HL-60 (cell line): Measurements from ENCODE around the gene FMO3.

Source experiments
- GABPA ChIP-seq: IDR thresholded peaks from 2 replicates; pipeline ENCODE4 v1.6.1; 2012; ENCODE audit warnings: low read depth
- POLR2AphosphoS5 ChIP-seq: IDR thresholded peaks from 2 replicates; pipeline ENCODE4 v1.6.1; 2012; ENCODE audit warnings: low read depth
- TF ChIP-seq, protein P1 (sequence below): IDR thresholded peaks from one replicate; pipeline ENCODE4 v1.5.1; 2011; ENCODE audit warnings: low read length, control low read depth, inconsistent platforms; ENCODE audit not compliant: insufficient read depth
- TF ChIP-seq, protein P2 (sequence below): IDR thresholded peaks from 2 replicates; pipeline ENCODE4 v1.6.1; 2012; ENCODE audit warnings: low read depth; ENCODE audit not compliant: insufficient replicate concordance

DNA sequence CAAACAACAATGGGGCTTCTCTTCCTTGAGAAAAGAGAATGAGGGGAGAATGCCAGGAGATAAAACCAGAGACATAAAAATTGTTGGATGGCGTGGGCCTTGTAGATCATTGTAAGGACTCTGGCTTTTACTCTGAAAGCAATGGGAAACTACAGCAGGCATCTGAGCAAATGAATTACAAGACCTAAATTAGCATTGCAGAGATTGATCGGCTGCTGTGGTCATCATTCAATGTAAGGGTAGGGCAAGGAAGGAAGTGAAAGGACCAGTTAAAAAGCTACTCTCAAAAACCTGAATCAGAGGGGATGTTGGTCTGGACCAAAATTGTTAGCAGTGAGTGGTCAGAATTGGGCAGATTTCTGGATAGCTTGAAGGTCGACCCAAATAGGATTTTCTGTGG, 21.4 kb downstream of the FMO3 start:
- no peak for TF ChIP-seq POLR2AphosphoS5
- TF ChIP-seq, protein P1, sequence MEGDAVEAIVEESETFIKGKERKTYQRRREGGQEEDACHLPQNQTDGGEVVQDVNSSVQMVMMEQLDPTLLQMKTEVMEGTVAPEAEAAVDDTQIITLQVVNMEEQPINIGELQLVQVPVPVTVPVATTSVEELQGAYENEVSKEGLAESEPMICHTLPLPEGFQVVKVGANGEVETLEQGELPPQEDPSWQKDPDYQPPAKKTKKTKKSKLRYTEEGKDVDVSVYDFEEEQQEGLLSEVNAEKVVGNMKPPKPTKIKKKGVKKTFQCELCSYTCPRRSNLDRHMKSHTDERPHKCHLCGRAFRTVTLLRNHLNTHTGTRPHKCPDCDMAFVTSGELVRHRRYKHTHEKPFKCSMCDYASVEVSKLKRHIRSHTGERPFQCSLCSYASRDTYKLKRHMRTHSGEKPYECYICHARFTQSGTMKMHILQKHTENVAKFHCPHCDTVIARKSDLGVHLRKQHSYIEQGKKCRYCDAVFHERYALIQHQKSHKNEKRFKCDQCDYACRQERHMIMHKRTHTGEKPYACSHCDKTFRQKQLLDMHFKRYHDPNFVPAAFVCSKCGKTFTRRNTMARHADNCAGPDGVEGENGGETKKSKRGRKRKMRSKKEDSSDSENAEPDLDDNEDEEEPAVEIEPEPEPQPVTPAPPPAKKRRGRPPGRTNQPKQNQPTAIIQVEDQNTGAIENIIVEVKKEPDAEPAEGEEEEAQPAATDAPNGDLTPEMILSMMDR: no peak
- no peak for TF ChIP-seq GABPA
- TF ChIP-seq, protein P2, sequence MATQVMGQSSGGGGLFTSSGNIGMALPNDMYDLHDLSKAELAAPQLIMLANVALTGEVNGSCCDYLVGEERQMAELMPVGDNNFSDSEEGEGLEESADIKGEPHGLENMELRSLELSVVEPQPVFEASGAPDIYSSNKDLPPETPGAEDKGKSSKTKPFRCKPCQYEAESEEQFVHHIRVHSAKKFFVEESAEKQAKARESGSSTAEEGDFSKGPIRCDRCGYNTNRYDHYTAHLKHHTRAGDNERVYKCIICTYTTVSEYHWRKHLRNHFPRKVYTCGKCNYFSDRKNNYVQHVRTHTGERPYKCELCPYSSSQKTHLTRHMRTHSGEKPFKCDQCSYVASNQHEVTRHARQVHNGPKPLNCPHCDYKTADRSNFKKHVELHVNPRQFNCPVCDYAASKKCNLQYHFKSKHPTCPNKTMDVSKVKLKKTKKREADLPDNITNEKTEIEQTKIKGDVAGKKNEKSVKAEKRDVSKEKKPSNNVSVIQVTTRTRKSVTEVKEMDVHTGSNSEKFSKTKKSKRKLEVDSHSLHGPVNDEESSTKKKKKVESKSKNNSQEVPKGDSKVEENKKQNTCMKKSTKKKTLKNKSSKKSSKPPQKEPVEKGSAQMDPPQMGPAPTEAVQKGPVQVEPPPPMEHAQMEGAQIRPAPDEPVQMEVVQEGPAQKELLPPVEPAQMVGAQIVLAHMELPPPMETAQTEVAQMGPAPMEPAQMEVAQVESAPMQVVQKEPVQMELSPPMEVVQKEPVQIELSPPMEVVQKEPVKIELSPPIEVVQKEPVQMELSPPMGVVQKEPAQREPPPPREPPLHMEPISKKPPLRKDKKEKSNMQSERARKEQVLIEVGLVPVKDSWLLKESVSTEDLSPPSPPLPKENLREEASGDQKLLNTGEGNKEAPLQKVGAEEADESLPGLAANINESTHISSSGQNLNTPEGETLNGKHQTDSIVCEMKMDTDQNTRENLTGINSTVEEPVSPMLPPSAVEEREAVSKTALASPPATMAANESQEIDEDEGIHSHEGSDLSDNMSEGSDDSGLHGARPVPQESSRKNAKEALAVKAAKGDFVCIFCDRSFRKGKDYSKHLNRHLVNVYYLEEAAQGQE: no peak
